Measurements from ENCODE around the gene ZNF282. TPM values are rescaled to one million over a fixed set of nuclear protein-coding genes. Genes with fewer than 3 reads are reported as not detected.

The ZNF282 gene
- total and polyA plus RNA-seq, 9 of the 15 experiments (the other 6 are each of a cell fraction or from before 2014, with no cell fraction given), result 0.76 to 58.6 (median 17.4) TPM

DNA sequence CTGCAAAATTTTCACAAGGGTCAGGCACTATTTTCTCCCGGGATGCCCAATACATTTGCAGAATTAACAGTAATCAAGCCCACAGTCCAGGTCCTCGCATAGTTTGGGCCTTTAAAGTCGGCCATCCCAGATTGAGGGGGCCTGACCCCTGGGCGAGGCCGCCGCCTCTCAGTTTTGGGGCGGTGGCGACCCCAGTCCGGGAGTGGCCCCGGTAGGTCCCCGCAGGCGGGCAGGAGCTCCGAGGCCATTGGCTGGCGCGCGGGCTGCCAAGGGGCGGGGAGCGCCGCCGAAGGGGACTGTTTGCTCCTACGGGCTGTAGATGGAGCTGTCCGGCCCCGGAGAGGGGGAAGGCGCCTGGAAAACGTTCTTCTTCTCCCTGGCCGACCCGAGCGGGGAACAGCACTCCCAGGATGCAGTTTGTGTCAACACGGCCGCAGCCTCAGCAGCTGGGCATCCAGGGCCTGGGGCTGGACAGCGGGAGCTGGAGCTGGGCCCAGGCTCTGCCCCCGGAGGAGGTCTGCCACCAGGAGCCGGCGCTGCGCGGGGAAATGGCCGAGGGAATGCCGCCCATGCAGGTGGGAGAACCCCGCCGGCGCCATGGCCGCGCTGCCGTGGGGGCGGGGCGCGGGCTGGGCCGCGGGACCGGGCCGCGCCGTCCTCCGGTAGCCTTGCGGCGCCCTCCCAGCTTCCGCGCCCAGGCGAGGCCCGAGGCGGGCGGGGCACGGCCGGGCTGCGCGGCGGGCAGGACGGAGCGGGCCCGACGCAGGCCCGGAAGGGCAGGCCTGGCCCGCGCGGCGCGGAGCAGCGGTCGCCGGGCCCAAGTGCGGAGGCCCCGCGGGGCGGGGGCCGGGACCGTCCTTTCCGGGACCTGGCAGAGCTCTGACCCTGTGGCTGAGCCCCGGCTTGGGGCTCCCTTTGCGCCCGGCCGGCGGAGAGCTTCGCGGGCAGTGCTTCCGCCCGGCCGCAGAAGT is at the start of gene ZNF282 (continued):
- TF ChIP-seq ILK (tag; IDR thresholded peaks at IDR 0.05; ENCODE audit: borderline replicate concordance, low read depth) (no peak), ZKSCAN1 (IDR thresholded peaks at IDR 0.05; ENCODE audit: low read depth, low read length) (peak; percentile 35; the same call in 1 of the 2 replicates), HDAC2 (IDR thresholded peaks at IDR 0.05) (peak; percentile 71; the same call in 1 of the 2 replicates), E2F6 (IDR thresholded peaks at IDR 0.05; ENCODE audit: borderline replicate concordance in 1 of 2, extremely low read depth in 1 of 2, insufficient read depth in 1 of 2, insufficient read length in 1 of 2, low read depth in 1 of 2, low read length in 1 of 2, poor library complexity in 1 of 2, severe bottlenecking in 1 of 2) (peak; percentile 43 to 49), BCLAF1 (IDR thresholded peaks at IDR 0.05; ENCODE audit: borderline replicate concordance in 1 of 2, control insufficient read depth in 1 of 2, low read depth in 2 of 2, low read length in 1 of 2) (0 out of 4 replicates have a peak, but pooled peaks of 1 of the 2 experiments have one; percentile 46), FOXO4 (CRISPR knock-in tag; IDR thresholded peaks at IDR 0.05) (no peak), TAF1 (IDR thresholded peaks at IDR 0.05; ENCODE audit: control insufficient read depth, extremely low read depth, insufficient read depth, low read length, severe bottlenecking) (peak; percentile 84), MBD2 (IDR thresholded peaks at IDR 0.05; ENCODE audit: borderline replicate concordance, low read depth) (peak; percentile 70; the same call in 1 of the 2 replicates), MEF2D (tag; conservative IDR thresholded peaks at IDR 0.05; ENCODE audit: low read depth) (no peak), ZNF445 (CRISPR knock-in tag; IDR thresholded peaks at IDR 0.05; ENCODE audit: low read depth) (no peak), MCM2 (IDR thresholded peaks at IDR 0.05; ENCODE audit: low read depth) (no peak), HMGN3 (IDR thresholded peaks at IDR 0.05; ENCODE audit: borderline replicate concordance, extremely low read depth, insufficient read length, low read depth, low read length) (peak; percentile 90), FIP1L1 (IDR thresholded peaks at IDR 0.05; ENCODE audit: low read depth, low read length, poor library complexity, severe bottlenecking) (peak; percentile 96), ID3 (CRISPR knock-in tag; IDR thresholded peaks at IDR 0.05) (no peak), ID3 (tag; IDR thresholded peaks at IDR 0.05) (peak; percentile 85; the same call in 1 of the 2 replicates), TARDBP (IDR thresholded peaks at IDR 0.05) (peak; percentile 90)
